PFSK-1 (cell line): ENCODE data around the gene GNA14.

Experiments used
- FOXP2 ChIP-seq: optimal IDR thresholded peaks from 2 replicates; pipeline ENCODE3; 2011; ENCODE audit warnings: borderline replicate concordance, control low read depth, inconsistent platforms; ENCODE audit not compliant: insufficient read depth; ENCODE audit errors: extremely low read length, extremely low read depth
- POLR2AphosphoS5 ChIP-seq: IDR thresholded peaks from 2 replicates; pipeline ENCODE4 v1.6.1; 2012; ENCODE audit warnings: low read depth, mild to moderate bottlenecking, control low read depth, low read length, moderate library complexity
- SIN3A ChIP-seq: IDR thresholded peaks from 2 replicates; pipeline ENCODE4 v1.6.1; 2012; ENCODE audit warnings: mild to moderate bottlenecking, low read length, moderate library complexity, borderline replicate concordance; ENCODE audit not compliant: insufficient read depth
- TAF1 ChIP-seq: IDR thresholded peaks from 2 replicates; pipeline ENCODE4 v1.6.1; 2012; ENCODE audit warnings: low read length, control low read depth, borderline replicate concordance; ENCODE audit not compliant: insufficient read depth
- TF ChIP-seq, protein P1 (sequence below), 2 experiments: IDR thresholded peaks; 2 replicates each; pipeline versions ENCODE4 v1.6.1 to v1.8.0; 2011 to 2012; ENCODE audit warnings: low read depth in 2 of 2, low read length in 2 of 2, control low read depth in 1 of 2, inconsistent platforms in 1 of 2, mild to moderate bottlenecking in 1 of 2, moderate library complexity in 1 of 2; ENCODE audit not compliant: insufficient read depth in 1 of 2

Gene GNA14

DNA sequence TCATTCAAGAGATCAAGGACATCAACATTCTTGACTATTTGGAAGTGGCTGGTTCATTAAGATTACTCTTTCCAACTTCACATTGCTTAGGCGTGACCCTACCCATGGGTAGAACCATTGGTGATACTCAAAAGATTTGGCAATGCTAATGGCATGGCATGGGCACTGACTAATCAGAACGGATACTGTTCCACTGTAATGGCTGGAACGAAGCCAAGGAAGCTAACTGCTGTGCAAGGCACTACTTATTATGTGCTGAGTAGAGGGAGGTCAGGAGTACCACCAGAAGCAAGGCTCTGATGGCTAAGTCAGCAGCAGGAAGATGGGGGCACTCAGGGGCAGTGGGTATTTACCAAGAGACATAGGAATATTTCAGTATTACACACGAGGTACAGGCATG lies 31.9 kb downstream of the GNA14 start:
- TF ChIP-seq SIN3A, result no peak
- no peak for TF ChIP-seq TAF1
- no peak for TF ChIP-seq POLR2AphosphoS5
- TF ChIP-seq, protein P1, sequence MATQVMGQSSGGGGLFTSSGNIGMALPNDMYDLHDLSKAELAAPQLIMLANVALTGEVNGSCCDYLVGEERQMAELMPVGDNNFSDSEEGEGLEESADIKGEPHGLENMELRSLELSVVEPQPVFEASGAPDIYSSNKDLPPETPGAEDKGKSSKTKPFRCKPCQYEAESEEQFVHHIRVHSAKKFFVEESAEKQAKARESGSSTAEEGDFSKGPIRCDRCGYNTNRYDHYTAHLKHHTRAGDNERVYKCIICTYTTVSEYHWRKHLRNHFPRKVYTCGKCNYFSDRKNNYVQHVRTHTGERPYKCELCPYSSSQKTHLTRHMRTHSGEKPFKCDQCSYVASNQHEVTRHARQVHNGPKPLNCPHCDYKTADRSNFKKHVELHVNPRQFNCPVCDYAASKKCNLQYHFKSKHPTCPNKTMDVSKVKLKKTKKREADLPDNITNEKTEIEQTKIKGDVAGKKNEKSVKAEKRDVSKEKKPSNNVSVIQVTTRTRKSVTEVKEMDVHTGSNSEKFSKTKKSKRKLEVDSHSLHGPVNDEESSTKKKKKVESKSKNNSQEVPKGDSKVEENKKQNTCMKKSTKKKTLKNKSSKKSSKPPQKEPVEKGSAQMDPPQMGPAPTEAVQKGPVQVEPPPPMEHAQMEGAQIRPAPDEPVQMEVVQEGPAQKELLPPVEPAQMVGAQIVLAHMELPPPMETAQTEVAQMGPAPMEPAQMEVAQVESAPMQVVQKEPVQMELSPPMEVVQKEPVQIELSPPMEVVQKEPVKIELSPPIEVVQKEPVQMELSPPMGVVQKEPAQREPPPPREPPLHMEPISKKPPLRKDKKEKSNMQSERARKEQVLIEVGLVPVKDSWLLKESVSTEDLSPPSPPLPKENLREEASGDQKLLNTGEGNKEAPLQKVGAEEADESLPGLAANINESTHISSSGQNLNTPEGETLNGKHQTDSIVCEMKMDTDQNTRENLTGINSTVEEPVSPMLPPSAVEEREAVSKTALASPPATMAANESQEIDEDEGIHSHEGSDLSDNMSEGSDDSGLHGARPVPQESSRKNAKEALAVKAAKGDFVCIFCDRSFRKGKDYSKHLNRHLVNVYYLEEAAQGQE (IDR thresholded peaks at IDR 0.05; ENCODE audit: insufficient read depth in 1 of 2, low read depth in 2 of 2, low read length in 2 of 2), result no peak
- no peak for TF ChIP-seq FOXP2

DNA sequence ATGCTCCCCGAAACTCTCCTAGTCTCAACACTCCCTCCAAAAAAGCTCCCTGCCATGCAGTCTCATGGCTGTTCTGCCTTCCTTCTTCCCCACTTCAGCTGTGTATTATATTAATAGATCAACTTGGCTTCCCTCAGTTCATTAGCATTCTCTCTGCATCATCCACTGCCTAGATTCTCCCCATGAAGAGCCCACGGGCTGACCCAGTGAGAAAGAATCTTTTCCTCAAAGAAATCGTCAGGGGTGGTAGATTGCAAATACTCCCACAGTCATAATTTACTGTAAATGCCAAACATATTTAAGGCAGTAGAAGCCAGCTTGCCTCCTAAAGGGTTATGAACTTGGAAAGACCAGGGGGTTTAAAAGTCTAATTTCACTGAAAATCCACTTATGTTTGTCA lies 33.5 kb downstream of the GNA14 start:
- no peak for TF ChIP-seq SIN3A
- TF ChIP-seq POLR2AphosphoS5, result no peak
- TF ChIP-seq TAF1, result no peak
- TF ChIP-seq FOXP2, result no peak
- TF ChIP-seq, protein P1 (IDR thresholded peaks at IDR 0.05; ENCODE audit: insufficient read depth in 1 of 2, low read depth in 2 of 2, low read length in 2 of 2), result no peak

DNA sequence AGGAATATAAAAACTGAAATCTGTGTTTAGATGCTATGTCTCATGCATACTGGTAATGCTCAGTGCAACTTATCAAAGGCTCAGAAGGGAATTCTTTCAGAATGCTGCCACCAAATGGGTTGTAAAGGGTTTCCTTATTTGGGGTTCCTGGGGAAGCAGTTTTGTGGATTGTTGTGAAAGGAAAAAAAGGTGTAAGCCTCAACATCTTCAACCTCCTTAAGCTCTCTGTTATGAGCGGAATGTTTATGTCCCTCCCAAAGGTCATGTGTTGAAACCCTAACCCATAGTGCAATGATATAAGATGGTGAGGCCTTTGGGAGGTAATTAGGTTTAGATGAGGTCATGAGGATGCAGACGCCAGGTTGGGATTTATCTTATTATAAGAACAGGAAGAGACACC lies 41.6 kb downstream of the GNA14 start:
- TF ChIP-seq, protein P1 (IDR thresholded peaks at IDR 0.05; ENCODE audit: insufficient read depth in 1 of 2, low read depth in 2 of 2, low read length in 2 of 2), result no peak
- no peak for TF ChIP-seq FOXP2
- no peak for TF ChIP-seq POLR2AphosphoS5
- TF ChIP-seq TAF1, result no peak
- no peak for TF ChIP-seq SIN3A

DNA sequence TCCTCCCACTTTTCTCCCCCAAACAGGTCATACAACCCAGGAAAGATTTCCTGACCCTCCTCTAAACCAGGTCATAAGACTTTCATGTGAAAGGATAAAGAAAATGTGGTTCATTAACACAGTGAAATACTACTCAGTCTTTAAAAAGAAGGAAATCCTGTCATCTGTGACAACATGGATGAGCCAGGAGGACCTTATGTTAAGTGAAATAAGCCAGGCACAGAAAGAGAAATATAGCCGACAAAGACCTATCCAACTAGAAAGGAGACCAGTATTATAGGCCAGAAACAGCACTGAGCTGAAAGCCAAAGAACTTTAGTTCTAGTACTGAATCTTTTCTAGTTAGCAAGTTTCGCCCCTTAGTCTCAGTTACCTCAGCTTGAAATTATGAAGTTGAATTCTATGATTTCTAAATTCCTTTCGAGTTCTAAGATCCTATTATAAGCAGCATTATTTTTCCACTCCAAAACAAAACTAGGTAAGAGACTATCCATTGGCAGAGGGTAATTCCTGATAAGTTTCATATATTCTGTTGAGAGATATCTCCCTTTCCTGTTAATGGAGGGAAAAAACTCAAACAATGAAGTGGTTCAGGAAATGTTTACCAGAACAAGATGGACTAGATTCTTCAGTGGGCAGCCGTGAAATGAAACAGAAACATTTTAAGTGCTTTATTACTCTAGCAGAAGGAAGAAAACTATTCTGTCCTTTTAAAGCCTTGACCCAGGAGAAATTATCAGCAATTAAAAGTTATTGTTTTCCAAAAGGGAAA lies 42.5 kb downstream of the GNA14 start:
- no peak for TF ChIP-seq FOXP2

DNA sequence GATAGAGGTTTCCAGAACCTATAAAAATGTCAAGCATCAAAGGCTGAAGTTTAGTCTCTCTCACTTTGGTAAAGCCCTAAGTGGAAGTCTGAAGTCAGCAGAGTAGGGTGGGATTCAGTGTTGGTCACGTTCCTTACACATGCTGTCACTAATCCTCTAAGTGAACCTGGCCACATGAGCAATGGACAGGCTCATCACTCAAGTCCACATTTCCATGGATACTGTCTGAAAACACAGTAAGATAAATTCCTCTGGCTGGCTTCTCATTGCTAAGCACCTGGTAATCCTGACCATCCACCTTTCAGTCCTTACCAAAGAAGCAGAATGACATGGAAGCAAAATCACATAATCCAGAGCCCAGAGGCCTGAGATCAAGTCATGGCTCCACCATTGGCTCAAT lies 43.8 kb downstream of the GNA14 start:
- TF ChIP-seq FOXP2 (no peak), TAF1 (no peak), POLR2AphosphoS5 (no peak), SIN3A (no peak)
- TF ChIP-seq, protein P1 (IDR thresholded peaks at IDR 0.05; ENCODE audit: insufficient read depth in 1 of 2, low read depth in 2 of 2, low read length in 2 of 2), result no peak
